IMR-90 (cell line): ENCODE results near the gene HYAL1. TPM values are rescaled to one million over a fixed set of nuclear protein-coding genes. Genes with fewer than 3 reads are reported as not detected.

Experiments
- ATAC-seq: fragments of 200-7000 bp; cut with Tn5 transposase; 2 replicates; pipeline ENCODE4 v1.9.1; 2020; ENCODE audit warnings: low read depth, mild to moderate bottlenecking, moderate library complexity
- BruUV-seq: library from RNA; stranded (reverse); fragments of 400-500 nt; replicated peaks from 2 replicates; lab custom pipeline; 2021; lab: Mats Ljungman, UMichigan
- CTCF ChIA-PET: fragments of 300-600 bp; formaldehyde crosslinking; extraction: SDS; loops from one replicate; lab custom pipeline; 2021; ENCODE audit warnings: antibody characterized with exemption; lab: Yijun Ruan, JAX
- POLR2A ChIA-PET: fragments of 300-600 bp; sonication (Branson Sonifier 250); formaldehyde crosslinking; loops from one replicate; lab custom pipeline; 2022; ENCODE audit warnings: antibody characterized with exemption; ENCODE audit not compliant: unreplicated experiment; lab: Charles Lee
- DNase-seq: peaks from one replicate; pipeline ENCODE4 v3.0.0; 2013
- H2AFZ ChIP-seq: replicated peaks from 2 replicates; pipeline ENCODE3; 2013; ENCODE audit warnings: low read length, mild to moderate bottlenecking; ENCODE audit not compliant: poor library complexity
- H2AK5ac ChIP-seq: 2 replicates; pipeline ENCODE4 v1.6.1; 2013; ENCODE audit warnings: low read depth, low read length, inconsistent platforms
- H2AK9ac ChIP-seq: replicated peaks from 2 replicates; pipeline ENCODE3; 2013; ENCODE audit warnings: mild to moderate bottlenecking, low read depth, low read length, moderate library complexity; ENCODE audit not compliant: poor library complexity
- H2BK120ac ChIP-seq: 2 replicates; pipeline ENCODE4 v1.6.1; 2013; ENCODE audit warnings: low read depth, low read length, inconsistent platforms
- H2BK15ac ChIP-seq: 3 replicates; pipeline ENCODE4 v1.6.1; 2013; ENCODE audit warnings: low read depth, low read length, inconsistent platforms
- H2BK20ac ChIP-seq: 2 replicates; pipeline ENCODE4 v1.6.1; 2013; ENCODE audit warnings: low read depth, mild to moderate bottlenecking, inconsistent platforms, low read length, moderate library complexity
- H2BK5ac ChIP-seq: 2 replicates; pipeline ENCODE4 v1.6.1; 2013; ENCODE audit warnings: mild to moderate bottlenecking, low read depth, low read length, inconsistent platforms; ENCODE audit not compliant: poor library complexity, severe bottlenecking
- H3K14ac ChIP-seq: replicated peaks from 2 replicates; pipeline ENCODE4 v1.6.1; 2013; ENCODE audit warnings: low read depth, low read length, inconsistent platforms
- H3K18ac ChIP-seq: 2 replicates; pipeline ENCODE4 v1.6.1; 2013; ENCODE audit warnings: low read depth, low read length, control low read depth
- H3K23ac ChIP-seq: 2 replicates; pipeline ENCODE4 v1.6.1; 2013; ENCODE audit warnings: low read depth, low read length, inconsistent platforms
- H3K27ac ChIP-seq: 2 replicates; pipeline ENCODE4 v1.5.1; 2013; ENCODE audit warnings: mild to moderate bottlenecking, control low read depth, low read length; ENCODE audit not compliant: insufficient read depth
- H3K27me3 ChIP-seq: 2 replicates; pipeline ENCODE4 v1.6.1; 2013; ENCODE audit warnings: low read length; ENCODE audit not compliant: control insufficient read depth, insufficient read depth
- H3K36me3 ChIP-seq: 2 replicates; pipeline ENCODE4 v1.6.1; 2013; ENCODE audit warnings: low read length, mixed read lengths; ENCODE audit not compliant: control insufficient read depth, insufficient read depth
- H3K4ac ChIP-seq: 2 replicates; pipeline ENCODE4 v1.6.1; 2013; ENCODE audit warnings: low read depth, low read length, inconsistent platforms
- H3K4me1 ChIP-seq: 2 replicates; pipeline ENCODE4 v1.6.1; 2013; ENCODE audit warnings: low read length, mixed read lengths; ENCODE audit not compliant: control insufficient read depth, insufficient read depth
- H3K4me2 ChIP-seq: 2 replicates; pipeline ENCODE4 v1.6.1; 2013; ENCODE audit warnings: low read depth, mild to moderate bottlenecking, control low read depth, low read length, moderate library complexity
- H3K4me3 ChIP-seq: 2 replicates; pipeline ENCODE4 v1.5.1; 2013; ENCODE audit warnings: low read depth, mild to moderate bottlenecking, control low read depth, low read length, moderate library complexity; ENCODE audit not compliant: insufficient read depth
- H3K56ac ChIP-seq: 2 replicates; pipeline ENCODE4 v1.6.1; 2013; ENCODE audit warnings: low read length, inconsistent platforms; ENCODE audit not compliant: insufficient read depth; ENCODE audit errors: extremely low read depth
- H3K79me1 ChIP-seq, 2 experiments: 2 replicates each; pipeline ENCODE4 v1.6.1; 2013; ENCODE audit warnings: low read length in 2 of 2, inconsistent platforms in 1 of 2, low read depth in 1 of 2
- H3K9ac ChIP-seq: 2 replicates; pipeline ENCODE4 v1.6.1; 2013; ENCODE audit warnings: low read depth, low read length, control low read depth
- H3K9me1 ChIP-seq: 2 replicates; pipeline ENCODE4 v1.6.1; 2013; ENCODE audit warnings: low read length, inconsistent platforms; ENCODE audit not compliant: insufficient read depth
- H3K9me3 ChIP-seq: 2 replicates; pipeline ENCODE4 v1.6.1; 2013; ENCODE audit warnings: low read length; ENCODE audit not compliant: control insufficient read depth, insufficient read depth
- H4K20me1 ChIP-seq: 2 replicates; pipeline ENCODE4 v1.6.1; 2013; ENCODE audit warnings: low read length, inconsistent platforms; ENCODE audit not compliant: insufficient read depth
- H4K5ac ChIP-seq: 2 replicates; pipeline ENCODE4 v1.6.1; 2013; ENCODE audit warnings: mild to moderate bottlenecking, low read depth, low read length, control low read depth
- H4K8ac ChIP-seq, 2 experiments: 2 replicates each; pipeline ENCODE4 v1.6.1; 2013; ENCODE audit warnings: low read depth in 2 of 2, low read length in 2 of 2, control low read depth in 1 of 2, inconsistent platforms in 1 of 2
- H4K91ac ChIP-seq: 2 replicates; pipeline ENCODE4 v1.6.1; 2013; ENCODE audit warnings: low read depth, low read length, inconsistent platforms; ENCODE audit not compliant: insufficient read depth
- BHLHE40 ChIP-seq: fragments of 150-350 bp; IDR thresholded peaks from 2 replicates; pipeline ENCODE4 v1.6.1; 2016; ENCODE audit warnings: mild to moderate bottlenecking, low read depth, low read length
- CEBPB ChIP-seq: IDR thresholded peaks from 2 replicates; pipeline ENCODE4 v1.6.1; 2012; ENCODE audit warnings: low read depth, low read length, improper control_type of control experiment
- CTCF ChIP-seq: conservative IDR thresholded peaks from 2 replicates; pipeline ENCODE4 v1.5.1; 2012; ENCODE audit warnings: mild to moderate bottlenecking, low read depth, low read length, improper control_type of control experiment
- MAFK ChIP-seq: IDR thresholded peaks from 2 replicates; pipeline ENCODE4 v1.6.1; 2012; ENCODE audit warnings: low read depth, low read length, improper control_type of control experiment
- MXI1 ChIP-seq: IDR thresholded peaks from 2 replicates; pipeline ENCODE4 v1.6.1; 2012; ENCODE audit warnings: low read depth, mild to moderate bottlenecking, low read length, moderate library complexity, borderline replicate concordance
- POLR2A ChIP-seq: IDR thresholded peaks from 2 replicates; pipeline ENCODE4 v1.6.1; 2012; ENCODE audit warnings: mild to moderate bottlenecking, low read depth, low read length
- RAD21 ChIP-seq: IDR thresholded peaks from 2 replicates; pipeline ENCODE4 v1.6.1; 2012; ENCODE audit warnings: low read length, improper control_type of control experiment
- RCOR1 ChIP-seq: IDR thresholded peaks from 2 replicates; pipeline ENCODE4 v1.6.1; 2012; ENCODE audit warnings: mild to moderate bottlenecking, low read length, improper control_type of control experiment; ENCODE audit not compliant: insufficient replicate concordance
- RFX5 ChIP-seq: IDR thresholded peaks from 2 replicates; pipeline ENCODE4 v1.8.0; 2012; ENCODE audit warnings: low read depth, mild to moderate bottlenecking, low read length, moderate library complexity
- WGBS, 2 experiments: methylation state at CpG; one replicate each; pipeline versions ENCODE4 v1.1.5 to v1.1.7; 2013; ENCODE audit warnings: missing lambda C conversion rate in 2 of 2; ENCODE audit not compliant: insufficient read length in 1 of 2; ENCODE audit errors: extremely low coverage in 2 of 2; 5-methylcytosine and 5-hydroxymethylcytosine counted together
- dilution Hi-C: fragments of 300-500 bp; cut with HindIII; formaldehyde crosslinking; loops from one replicate; pipeline ENCODE4 v1.14.3; 2018; ENCODE audit warnings: low sequenced_read_pairs; ENCODE audit not compliant: unreplicated experiment
- in situ Hi-C: fragments of 300-500 bp; cut with MboI; formaldehyde crosslinking; loops from 3 replicates; pipeline ENCODE4 v1.14.3; 2019; ENCODE audit warnings: low sequenced_read_pairs, inconsistent platforms, mixed read lengths
- intact Hi-C: fragments of 100-400 bp; cut with micrococcal nuclease; formaldehyde crosslinking; loops from 2 replicates; pipeline ENCODE4 v1.10.0; 2022
- polyA plus RNA-seq, 3 experiments: library from polyadenylated mRNA; depleted of rRNA; stranded (reverse); fragments of >200 nt; gene quantifications; 2 replicates each; pipeline ENCODE4 v1.2.3, GENCODE V29; 2012; ENCODE audit warnings: low replicate concordance in 1 of 3
- total RNA-seq: library from RNA; depleted of rRNA; stranded (reverse); fragments of >200 nt; gene quantifications from 2 replicates; pipeline ENCODE4 v1.2.3, GENCODE V29; 2012

The HYAL1 gene
- total and polyA plus RNA-seq, 2 of the 4 experiments (the other 2 are of a cell fraction): 0.32 to 0.36 TPM

GRCh38 chr3:50341537-50341936 is 38.2 kb upstream of the HYAL1 start:
- Histone ChIP-seq H2BK15ac (no peak overlapping the region), H4K5ac (no peak overlapping the region), H3K23ac (0 out of 2 replicates have a peak overlapping the region, but pooled peaks have one; percentile 62), H3K9me3 (no peaks in the 10 kb centered on the region), H2BK20ac (no peak overlapping the region), H3K56ac (no peak overlapping the region), H4K91ac (no peak overlapping the region), H2AK5ac (0 out of 2 replicates have a peak overlapping the region, but pooled peaks have one; percentile 43), H3K4me1 (peaks cover 18% of the 10 kb centered on the region), H2BK5ac (no peak overlapping the region), H2AK9ac (peak overlapping the region; percentile 23), H3K79me1 (peaks cover 8 to 31% of the 10 kb centered on the region in 2 experiments; a peak in 3 of 4 replicates), H3K4me2 (no peak overlapping the region), H3K4ac (peak overlapping the region; percentile 81), H3K9ac (no peak overlapping the region), H3K9me1 (peaks cover 11% of the 10 kb centered on the region), H2BK120ac (no peak overlapping the region), H4K8ac (peak overlapping the region; percentile 59 to 97; a peak in 2 of 4 replicates), H2AFZ (peak overlapping the region; percentile 94), H4K20me1 (peaks cover 2% of the 10 kb centered on the region; the same call in 1 of the 2 replicates), H3K18ac (no peak overlapping the region), H3K27ac (no peak overlapping the region), H3K36me3 (no peaks in the 10 kb centered on the region), H3K27me3 (no peaks in the 10 kb centered on the region), H3K14ac (no peak overlapping the region), H3K4me3 (no peak overlapping the region)
- DNase-seq (no peak), ATAC-seq (no peak)
- 100% methylated on average over 2 of the region's 9 CpGs; no CpG with 5 or more reads in 1 of the 2 experiments for WGBS, 2 experiments
- ChIA-PET POLR2A (no interaction called here), CTCF (no interaction called here)
- in situ Hi-C loops (loop anchor here (25.0 kb wide), 3 partner anchors 1046 to 1821 kb away; partner anchors contain the start of genes ABHD14B, GPR62, MANF and PCBP4), dilution Hi-C loops (no loop called here), intact Hi-C loops (no loop called here)
- no TSS peak for BruUV-seq
- TF ChIP-seq MXI1 (no peak), BHLHE40 (no peak), RCOR1 (no peak), CEBPB (no peak), CTCF (no peak), RAD21 (no peak), RFX5 (no peak), MAFK (no peak), POLR2A (no peak)
